HG02973 (cell line): Measurements from ENCODE around the gene SLC16A9.

Experiments
- ATAC-seq: cut with Tn5 transposase; IDR thresholded peaks from one replicate; pipeline ENCODE4 v1.9.1; 2021; ENCODE audit warnings: moderate library complexity; ENCODE audit not compliant: unreplicated experiment

SLC16A9 gene

GRCh38 chr10:59631237-59631636 is 78.4 kb downstream of the SLC16A9 start:
- ATAC-seq: no peak

DNA sequence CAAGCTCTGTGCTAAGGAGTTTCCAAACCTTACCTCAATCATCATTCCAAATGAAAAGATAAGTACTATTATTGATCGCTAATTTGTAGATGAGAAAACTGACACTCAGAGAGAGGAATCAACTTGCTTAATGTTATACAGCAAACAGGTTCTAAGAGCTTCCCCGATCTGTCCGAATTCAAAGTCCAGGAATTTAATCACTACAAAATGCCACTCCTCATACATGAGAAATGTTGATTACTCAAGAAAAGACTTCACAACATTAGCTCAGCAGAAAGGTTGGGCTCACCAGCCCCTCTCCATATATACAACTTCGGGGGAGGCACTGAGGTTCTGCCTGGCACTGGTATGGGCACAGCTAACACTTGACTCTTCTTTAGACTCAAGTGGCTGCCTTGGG is 80.7 kb downstream of the SLC16A9 start:
- no peak for ATAC-seq

DNA sequence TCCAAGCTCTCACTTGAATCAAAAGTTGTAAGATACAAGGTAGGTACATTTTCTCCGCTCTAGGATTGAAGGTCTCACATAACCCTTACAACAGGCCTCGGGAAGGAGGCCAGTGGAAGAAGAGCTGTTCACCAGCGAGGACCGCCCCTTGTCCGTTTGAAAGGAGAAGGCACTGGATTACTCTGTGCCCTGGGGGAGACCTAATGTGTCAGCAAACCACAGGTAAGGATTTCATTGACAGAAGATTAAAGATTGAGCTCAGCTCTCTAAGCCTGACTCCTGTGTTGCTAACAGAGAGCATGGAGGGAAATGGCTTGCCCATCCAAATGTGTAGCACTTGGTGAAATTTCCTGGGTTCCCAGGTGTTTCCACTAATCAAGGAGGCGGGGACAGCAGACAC is 81.2 kb downstream of the SLC16A9 start:
- no peak for ATAC-seq

- no peak for ATAC-seq
Observed at GRCh38 chr10:59627366-59628018, 82.2 kb downstream of the SLC16A9 start.

GRCh38 chr10:59626523-59626869 is 83.2 kb downstream of the SLC16A9 start:
- no peak for ATAC-seq

DNA sequence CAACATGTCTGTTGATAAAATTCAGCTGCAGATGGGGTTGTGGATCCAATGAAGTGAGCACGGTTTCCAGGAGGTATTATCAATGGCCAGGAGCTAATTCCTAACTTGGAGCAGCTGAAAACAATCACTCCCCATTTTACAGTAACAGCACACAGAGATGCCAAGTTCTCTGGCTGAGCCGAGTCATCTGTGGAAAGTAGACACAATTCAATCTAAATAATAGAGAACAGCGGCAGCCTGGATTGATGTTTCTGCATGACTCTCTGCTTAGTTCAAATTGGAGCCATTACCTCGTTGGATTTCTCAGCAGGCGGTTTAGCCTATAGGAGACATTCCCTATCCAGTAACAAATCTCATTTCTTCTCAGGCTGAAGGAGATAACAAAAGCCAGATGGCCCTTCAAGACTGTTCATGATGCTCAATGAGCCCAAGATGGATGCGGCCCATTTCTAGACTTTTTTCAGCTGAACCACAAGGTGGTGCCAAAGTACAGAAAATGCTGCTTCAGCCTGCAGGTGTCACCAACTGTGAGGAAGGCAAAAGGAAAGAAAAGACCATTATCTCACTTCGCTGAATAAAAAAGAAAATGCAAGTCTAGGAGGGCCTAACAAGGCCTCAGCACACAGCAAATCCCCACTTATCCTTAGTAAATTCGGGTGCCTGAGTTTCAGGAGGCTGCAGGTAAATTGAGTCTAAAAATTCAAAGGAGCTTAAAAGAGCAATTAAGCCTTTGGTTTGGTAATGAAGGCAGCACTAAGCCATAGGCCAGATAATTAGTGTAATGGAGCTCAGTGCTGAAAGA is 83.7 kb downstream of the SLC16A9 start:
- peak; percentile 92 for ATAC-seq

DNA sequence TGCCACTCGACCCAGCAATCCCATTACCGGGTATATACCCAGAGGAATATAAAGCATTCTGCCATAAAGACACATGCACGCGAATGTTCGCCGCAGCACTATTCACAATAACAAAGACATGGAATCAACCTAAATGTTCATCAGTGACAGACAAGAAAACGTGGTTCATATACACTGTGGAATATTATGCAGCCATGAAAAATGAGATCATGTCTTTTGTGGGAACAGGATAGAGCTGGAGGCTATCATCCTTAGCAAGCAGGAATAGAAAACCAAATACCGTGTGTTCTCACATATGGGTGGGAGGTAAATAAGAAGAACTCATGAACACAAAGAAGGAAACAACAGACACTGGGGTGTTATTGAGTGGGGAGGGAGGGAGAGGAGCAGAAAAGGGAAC is 84.7 kb downstream of the SLC16A9 start:
- ATAC-seq: no peak

- ATAC-seq: no peak
Observed at GRCh38 chr10:59624136-59624535, 85.5 kb downstream of the SLC16A9 start.

DNA sequence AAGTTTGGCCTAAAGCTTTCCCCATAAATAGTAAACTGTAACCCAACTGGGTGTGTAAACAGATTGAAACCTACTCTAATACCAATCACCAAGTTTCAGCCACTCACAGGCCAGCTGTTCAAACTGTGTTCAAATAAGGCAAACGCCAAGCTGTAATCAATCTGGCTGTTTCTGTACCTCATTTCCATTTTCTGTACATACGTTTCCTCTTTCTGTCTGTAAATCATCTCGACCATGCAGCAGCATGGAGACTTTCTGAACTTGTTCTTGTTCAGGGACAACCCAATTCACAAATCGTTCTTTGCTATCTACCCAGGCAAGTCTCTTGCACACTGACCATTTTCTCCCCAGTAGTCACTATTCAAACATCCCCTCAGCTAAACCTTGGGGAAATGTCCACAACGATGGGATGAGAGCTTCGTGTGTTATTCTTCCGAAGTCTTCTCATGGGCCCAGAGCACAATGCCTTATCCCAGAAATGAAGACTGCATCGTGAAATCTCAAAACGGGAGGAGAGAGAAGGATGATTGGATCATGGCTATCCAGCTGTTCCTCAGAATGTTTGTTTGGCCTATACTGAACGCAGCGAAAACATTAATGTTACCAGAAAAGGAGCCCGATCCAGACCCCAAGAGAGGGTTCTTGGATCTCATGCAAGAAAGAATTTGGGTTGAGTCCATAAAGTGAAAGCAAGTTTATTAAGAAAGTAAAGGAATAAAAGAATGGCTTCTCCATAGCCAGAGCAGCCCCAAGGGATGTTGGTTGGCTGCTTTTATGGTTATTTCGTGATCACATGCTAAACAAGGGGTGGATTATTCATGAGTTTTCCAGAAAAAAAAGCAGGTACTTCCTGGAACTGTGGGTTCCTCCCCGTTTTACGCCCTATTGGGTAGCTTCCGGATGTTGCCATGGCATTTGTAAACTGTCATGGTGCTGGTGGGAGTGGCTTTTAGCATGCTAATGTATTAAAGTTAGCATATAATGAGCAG is 86.2 kb downstream of the SLC16A9 start:
- ATAC-seq: no peak

GRCh38 chr10:59622320-59623132 is 87.1 kb downstream of the SLC16A9 start:
- no peak for ATAC-seq

DNA sequence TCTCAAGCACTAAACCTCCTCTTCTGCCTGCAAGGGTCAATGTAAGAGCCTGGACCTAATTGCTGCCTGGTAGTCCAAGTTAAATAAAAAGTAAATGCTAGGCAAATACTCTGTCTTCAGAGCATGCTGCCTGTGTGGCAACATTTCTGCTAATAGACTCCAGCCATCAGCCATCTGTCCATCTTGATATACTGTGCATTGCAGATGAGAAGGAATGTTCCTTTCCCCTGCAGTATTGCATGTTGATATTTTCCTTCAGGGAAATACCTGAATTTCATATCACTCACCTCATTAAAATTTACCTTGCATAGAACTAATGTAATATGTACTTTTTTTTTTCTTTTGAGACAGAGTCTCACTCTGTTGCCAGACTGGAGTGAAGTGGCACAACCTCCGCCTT is 87.9 kb downstream of the SLC16A9 start:
- ATAC-seq: no peak

DNA sequence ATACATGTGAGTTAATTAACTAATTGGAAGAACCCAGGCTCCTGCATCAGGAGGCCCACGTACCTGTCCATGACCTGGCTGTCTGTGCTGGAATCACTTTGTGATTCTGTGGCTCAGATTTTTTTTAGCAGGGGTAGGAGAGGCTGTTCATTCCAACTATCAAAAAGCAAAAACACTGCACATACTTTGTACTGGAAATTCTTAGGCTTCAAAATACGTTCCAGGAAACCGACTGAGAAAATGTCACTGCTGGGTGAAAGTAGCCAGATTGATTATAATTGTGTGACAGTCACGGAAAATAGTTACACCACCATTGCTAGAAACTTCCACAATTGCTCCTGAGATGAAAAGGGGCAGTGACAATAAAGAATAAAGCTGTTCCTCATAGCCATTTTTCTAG is 91.0 kb downstream of the SLC16A9 start:
- ATAC-seq: no peak

GRCh38 chr10:59617996-59618395 is 91.7 kb downstream of the SLC16A9 start:
- no peak for ATAC-seq

DNA sequence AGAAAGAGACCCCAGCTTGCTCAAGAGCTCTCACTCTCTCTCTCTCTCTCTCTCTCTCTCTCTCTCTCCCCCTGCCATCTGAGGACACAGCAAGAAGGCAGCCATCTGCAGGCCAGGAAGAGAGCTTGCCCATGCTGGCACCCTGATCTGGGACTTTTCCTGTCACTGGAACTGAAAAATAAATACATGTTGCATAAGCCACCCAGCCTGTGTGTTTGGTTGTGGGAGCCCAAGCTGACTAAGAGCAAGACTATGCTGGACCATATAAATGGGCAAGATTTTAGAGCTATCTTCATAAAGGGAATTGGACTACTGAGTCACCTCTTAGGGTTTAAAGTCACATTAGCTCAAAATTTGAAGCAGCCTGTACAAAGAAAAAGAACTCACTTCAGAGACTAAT is 98.6 kb downstream of the SLC16A9 start:
- no peak for ATAC-seq

GRCh38 chr10:59607970-59608369 is 101.7 kb downstream of the SLC16A9 start:
- ATAC-seq: no peak

GRCh38 chr10:59606551-59606961 is 103.1 kb downstream of the SLC16A9 start:
- ATAC-seq: no peak

- ATAC-seq: no peak
Observed at GRCh38 chr10:59601985-59602384, 107.7 kb downstream of the SLC16A9 start.
